Hypothalamus (tissue), 51 donors: Measurements from ENCODE around the gene ZNF226.
A peak's percentile ranks its signal among the peaks of the same experiment; 100 is the strongest.
"Not testable (repeated sequence)": the region's sequence is repeated elsewhere in the genome, so short reads cannot be mapped to it uniquely, and the experiment has no call there.

ENCODE experiments used
- DNase-seq, 51 donors: peaks; one replicate each; lab custom pipeline; 2025; lab: John Stamatoyannopoulos, UW

The ZNF226 gene

DNA sequence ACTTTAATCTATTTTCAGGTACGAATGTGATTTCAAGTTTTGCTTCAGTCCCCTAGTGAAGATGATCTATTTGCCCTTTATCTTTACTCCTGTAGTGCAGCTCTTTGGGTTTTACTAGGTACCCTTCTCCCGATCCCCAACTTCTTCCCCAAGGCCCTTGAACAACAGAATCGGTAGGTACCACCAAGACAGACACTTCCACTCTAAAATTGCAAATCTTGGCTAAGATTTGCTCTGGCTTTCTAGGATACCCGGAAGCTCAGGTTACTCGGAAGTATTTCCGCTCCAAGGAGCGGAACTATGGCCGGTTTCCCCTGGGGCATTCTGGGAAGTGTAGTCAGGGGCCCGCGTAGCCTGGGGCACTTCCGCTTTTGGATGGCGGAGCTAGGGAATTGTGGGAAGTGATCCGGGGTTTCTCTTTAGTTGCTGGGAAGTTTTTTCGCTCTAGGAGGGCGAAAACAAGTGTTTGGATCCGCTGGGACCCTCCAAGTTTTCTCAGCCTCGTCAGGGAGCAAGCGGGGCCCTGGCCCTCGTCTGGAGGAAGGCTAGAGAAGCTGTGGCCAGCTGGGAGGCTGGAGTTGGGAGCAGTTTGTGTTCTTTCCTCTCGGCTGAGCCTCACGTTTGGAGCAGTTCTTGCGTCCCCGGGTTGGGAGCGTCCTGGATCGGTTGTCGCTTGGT lies 42.4 kb downstream of the ZNF226 start:
- DNase-seq: peak; percentile 26 to 95 (median 81)

DNA sequence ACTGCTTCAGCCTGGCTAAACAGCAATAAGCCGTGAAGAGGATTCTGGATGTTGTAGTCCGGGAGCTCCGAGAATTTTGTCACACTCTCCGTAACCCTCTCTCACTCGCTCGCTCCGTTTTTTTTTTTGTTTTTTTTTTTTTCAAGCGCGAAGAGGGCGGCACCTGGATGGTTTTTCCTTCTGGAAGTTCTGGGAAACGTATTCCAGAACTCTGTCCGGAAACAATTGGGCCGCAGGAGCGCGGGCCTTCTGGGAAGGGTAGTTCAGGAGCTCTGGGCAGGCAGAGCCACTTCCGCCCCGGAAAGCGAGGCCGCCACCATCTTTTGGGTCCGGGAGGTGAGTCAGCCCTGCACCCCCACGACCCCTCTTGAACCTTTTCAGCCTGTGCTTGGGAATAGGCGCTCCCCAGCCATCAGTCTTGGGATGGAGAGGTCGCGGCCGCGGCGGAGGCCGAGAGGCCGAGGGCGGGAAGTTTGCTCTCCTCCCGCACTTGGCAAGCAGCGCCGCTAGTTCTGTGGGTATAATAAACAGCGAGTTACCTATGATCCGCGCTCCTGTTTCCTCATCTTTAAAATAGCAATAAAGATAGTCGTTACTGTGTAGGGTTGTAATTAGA lies 47.5 kb downstream of the ZNF226 start, which contains the start of gene ZNF227:
TSS of gene ZNF227 (plus strand) at position 283 of the 616 bp plus-strand sequence. CDS start 5,261 bp downstream, outside the sequence.
- peak; percentile 23 to 93 (median 82) for DNase-seq

DNA sequence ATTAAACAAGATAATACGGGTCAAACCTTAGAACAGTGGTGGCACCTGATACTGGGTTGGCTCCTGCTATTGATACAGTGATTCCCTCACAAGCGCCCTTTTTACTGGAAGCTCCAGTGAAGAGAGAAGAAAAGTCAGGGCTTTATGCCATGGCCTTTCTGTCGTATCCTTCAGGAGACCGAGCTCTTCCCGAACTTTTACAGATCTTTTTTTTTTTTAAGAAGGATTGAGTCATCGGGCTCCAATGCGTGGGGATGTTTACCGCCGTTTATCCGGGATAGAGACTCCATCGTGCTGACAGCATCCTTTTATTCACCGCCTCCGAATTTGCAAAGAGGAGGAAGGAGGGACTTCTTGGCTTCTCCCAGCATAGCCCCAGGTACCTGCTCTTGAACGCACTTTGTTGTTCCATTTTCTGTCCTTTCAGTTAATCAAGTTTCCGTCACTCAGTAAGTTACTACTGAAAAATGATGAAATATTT lies 48.0 kb downstream of the ZNF226 start:
- DNase-seq: peak in 6 of 51 donors; percentile 10 to 77 (median 22)

DNA sequence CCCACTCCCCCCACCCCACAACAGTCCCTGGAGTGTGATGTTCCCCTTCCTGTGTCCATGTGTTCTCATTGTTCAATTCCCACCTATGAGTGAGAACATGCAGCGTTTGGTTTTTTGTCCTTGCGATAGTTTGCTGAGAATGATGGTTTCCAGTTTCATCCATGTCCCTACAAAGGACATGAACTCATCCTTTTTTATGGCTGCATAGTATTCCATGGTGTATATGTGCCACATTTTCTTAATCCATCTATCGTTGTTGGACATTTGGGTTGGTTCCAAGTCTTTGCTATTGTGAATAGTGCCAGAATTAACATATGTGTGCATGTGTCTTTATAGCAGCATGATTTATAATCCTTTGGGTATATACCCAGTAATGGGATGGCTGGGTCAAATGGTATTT lies 55.0 kb downstream of the ZNF226 start:
- not testable (repeated sequence) for DNase-seq

DNA sequence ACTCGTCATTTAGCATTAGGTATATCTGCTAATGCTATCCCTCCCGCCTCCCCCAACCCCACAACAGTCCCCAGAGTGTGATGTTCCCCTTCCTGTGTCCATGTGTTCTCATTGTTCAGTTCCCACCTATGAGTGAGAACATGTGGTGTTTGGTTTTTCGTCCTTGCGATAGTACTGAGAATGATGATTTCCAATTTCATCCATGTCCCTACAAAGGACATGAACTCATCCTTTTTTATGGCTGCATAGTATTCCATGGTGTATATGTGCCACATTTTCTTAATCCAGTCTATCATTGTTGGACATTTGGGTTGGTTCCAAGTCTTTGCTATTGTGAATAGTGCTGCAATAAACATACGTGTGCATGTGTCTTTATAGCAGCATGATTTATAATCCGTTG lies 55.9 kb downstream of the ZNF226 start:
- DNase-seq: not testable (repeated sequence)

DNA sequence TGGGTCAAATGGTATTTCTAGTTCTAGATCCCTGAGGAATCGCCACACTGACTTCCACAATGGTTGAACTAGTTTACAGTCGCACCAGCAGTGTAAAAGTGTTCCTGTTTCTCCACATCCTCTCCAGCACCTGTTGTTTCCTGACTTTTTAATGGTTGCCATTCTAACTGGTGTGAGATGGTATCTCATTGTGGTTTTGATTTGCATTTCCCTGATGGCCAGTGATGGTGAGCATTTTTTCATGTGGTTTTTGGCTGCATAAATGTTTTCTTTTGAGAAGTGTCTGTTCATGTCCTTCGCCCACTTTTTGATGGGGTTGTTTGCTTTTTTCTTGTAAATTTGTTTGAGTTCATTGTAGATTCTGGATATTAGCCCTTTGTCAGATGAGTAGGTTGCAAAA lies 56.4 kb downstream of the ZNF226 start:
- DNase-seq: not testable (repeated sequence)
